ENCODE measurements around the gene TMEM150B. TPM values are rescaled to one million over a fixed set of nuclear protein-coding genes. Genes with fewer than 3 reads are reported as not detected.

The TMEM150B gene
- total and polyA plus RNA-seq, 4 donors = 0.72 to 9.6 (median 4.2) TPM

DNA sequence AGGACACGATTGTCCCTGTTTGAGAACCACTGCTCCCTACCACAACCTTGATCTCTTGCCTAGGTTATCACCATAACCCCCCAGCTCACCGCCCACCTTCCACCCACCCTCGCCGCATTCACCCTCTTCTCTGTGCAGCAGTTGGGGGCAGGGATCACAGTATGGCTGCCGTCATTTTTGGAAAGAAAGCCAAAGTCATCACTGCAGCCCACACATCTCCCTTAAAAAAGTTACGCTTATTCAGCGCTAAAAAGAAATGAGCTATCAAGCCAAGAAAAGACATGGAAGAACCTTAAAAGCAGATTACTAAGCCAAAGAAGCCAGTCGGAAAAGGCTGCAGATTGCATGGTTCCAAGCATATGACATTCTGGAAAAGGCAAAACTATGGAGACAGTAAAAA lies 55.8 kb downstream of the TMEM150B start:
- no peak for DNase-seq
- intact Hi-C loops (cut with DNase I) = no loop called here
- WGBS, 2 donors = 60 to 61% methylated on average over 8 of the region's 8 CpGs

DNA sequence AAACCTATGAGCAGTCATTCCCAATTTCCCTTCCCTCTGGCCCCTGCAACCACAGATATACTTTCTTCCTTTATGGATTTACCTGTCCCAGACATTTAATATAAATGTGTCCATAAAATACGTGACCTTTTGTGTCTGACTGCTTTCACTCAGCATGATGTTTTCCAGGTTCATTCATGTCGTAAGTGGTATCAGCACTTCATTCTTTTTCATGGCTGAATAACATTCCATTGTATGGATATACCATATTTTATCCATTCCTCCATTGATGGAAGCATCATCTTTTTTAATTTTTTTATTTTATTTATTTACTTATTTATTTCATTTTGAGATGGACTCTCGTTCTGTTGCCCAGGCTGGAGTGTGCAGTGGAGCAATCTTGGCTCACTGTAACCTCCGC lies 58.3 kb downstream of the TMEM150B start:
- no peak for ATAC-seq (ENCODE audit: low FRiP score)
- peaks cover 0 to 2% of the 10 kb centered on the region in 2 donors for H3K36me3 ChIP-seq (ENCODE audit: control insufficient read depth in 1 of 2, insufficient read depth in 2 of 2, low read length in 1 of 2)

More for the DNA sequence above, 55.8 kb downstream of the TMEM150B start:
- Histone ChIP-seq H3K27ac (ENCODE audit: low read depth in 1 of 2, low read length in 2 of 2) (no peak overlapping the region), H3K9me3 (ENCODE audit: control insufficient read depth, low read length) (no peaks in the 10 kb centered on the region), H3K27me3 (ENCODE audit: control insufficient read depth in 1 of 2, insufficient read depth in 2 of 2, low read length in 1 of 2) (no peaks in the 10 kb centered on the region), H3K36me3 (ENCODE audit: control insufficient read depth in 1 of 2, insufficient read depth in 2 of 2, low read length in 1 of 2) (peaks cover 0 to 2% of the 10 kb centered on the region in 2 donors), H3K4me1 (ENCODE audit: control insufficient read depth in 1 of 2, insufficient read depth in 2 of 2, low read length in 2 of 2) (no peaks in the 10 kb centered on the region), H3K4me3 (ENCODE audit: low read length in 2 of 2) (no peak overlapping the region)
- no peak for ATAC-seq (ENCODE audit: low FRiP score)

DNA sequence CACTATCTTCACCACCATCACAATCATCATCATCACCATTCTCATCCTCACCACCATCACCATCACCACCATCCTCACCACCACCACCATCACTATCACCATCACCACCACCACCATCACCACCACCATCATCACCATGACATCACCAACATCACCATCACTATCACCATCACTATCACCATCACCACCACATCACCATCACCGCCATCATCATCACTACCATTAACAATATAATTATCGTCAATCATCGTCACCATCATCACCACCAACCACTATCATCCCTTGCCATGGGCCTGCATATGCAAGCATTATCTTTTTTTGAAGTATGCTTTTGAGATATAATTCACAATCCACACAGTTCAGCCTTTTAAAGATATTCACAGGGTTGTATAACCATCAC lies 58.7 kb downstream of the TMEM150B start:
- Histone ChIP-seq H3K9me3 (ENCODE audit: control insufficient read depth, low read length) (no peaks in the 10 kb centered on the region), H3K27me3 (ENCODE audit: control insufficient read depth in 1 of 2, insufficient read depth in 2 of 2, low read length in 1 of 2) (no peaks in the 10 kb centered on the region), H3K27ac (ENCODE audit: low read depth in 1 of 2, low read length in 2 of 2) (no peak overlapping the region), H3K4me3 (ENCODE audit: low read length in 2 of 2) (no peak overlapping the region), H3K36me3 (ENCODE audit: control insufficient read depth in 1 of 2, insufficient read depth in 2 of 2, low read length in 1 of 2) (peaks cover 0 to 2% of the 10 kb centered on the region in 2 donors), H3K4me1 (ENCODE audit: control insufficient read depth in 1 of 2, insufficient read depth in 2 of 2, low read length in 2 of 2) (no peaks in the 10 kb centered on the region)
- ATAC-seq (ENCODE audit: low FRiP score) = no peak
- no peak for DNase-seq
- 98 to 99% methylated on average over 3 of the region's 3 CpGs for WGBS, 2 donors
- intact Hi-C loops (cut with DNase I) = no loop called here

More for the DNA sequence above, 58.3 kb downstream of the TMEM150B start:
- Histone ChIP-seq H3K4me1 (ENCODE audit: control insufficient read depth in 1 of 2, insufficient read depth in 2 of 2, low read length in 2 of 2) (no peaks in the 10 kb centered on the region), H3K27ac (ENCODE audit: low read depth in 1 of 2, low read length in 2 of 2) (no peak overlapping the region), H3K9me3 (ENCODE audit: control insufficient read depth, low read length) (no peaks in the 10 kb centered on the region), H3K27me3 (ENCODE audit: control insufficient read depth in 1 of 2, insufficient read depth in 2 of 2, low read length in 1 of 2) (no peaks in the 10 kb centered on the region), H3K4me3 (ENCODE audit: low read length in 2 of 2) (no peak overlapping the region)
- DNase-seq = no peak
- 96% methylated on average over 4 of the region's 4 CpGs for WGBS, 2 donors
- intact Hi-C loops (cut with DNase I) = no loop called here

DNA sequence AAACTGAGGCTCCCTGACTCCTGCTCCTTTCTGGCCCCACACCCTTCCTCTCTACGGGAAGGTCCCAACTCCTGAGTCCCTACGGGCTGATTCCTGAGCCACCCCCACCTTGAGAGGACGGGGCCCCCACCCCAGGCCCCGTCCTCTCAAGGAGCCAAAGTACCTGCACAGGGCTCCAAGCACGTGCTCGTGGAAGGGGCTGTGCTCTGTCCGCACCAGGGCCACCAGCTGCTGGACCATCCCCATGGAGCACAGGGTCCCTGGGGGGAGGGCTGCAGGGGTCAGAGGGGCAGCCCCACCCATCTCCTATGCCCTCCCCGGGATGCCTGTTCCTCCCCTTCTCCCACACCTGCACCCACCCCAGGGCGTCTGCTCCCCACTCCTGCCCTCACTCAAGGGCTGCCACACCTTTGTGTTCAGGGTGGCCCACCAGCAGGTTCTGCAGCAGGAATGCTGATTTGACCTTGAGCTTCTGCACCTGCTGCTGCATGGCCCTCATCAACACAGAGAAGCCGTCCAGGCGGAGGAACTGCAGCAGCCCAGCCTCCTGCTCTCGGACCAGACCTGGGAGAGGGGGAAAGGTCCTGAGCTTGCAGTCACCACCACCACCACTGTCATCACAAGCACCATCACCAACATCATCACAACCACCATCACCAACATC lies 59.3 kb downstream of the TMEM150B start:
- 92 to 94% methylated on average over 12 of the region's 12 CpGs for WGBS, 2 donors
- H3K36me3 ChIP-seq (ENCODE audit: control insufficient read depth in 1 of 2, insufficient read depth in 2 of 2, low read length in 1 of 2) = peaks cover 0 to 2% of the 10 kb centered on the region in 2 donors
- ATAC-seq (ENCODE audit: low FRiP score) (no peak), DNase-seq (no peak)
- H3K27ac ChIP-seq (ENCODE audit: low read depth in 1 of 2, low read length in 2 of 2) = no peak overlapping the region
- H3K9me3 ChIP-seq (ENCODE audit: control insufficient read depth, low read length) = no peaks in the 10 kb centered on the region
- no peaks in the 10 kb centered on the region for H3K4me1 ChIP-seq (ENCODE audit: control insufficient read depth in 1 of 2, insufficient read depth in 2 of 2, low read length in 2 of 2)
- H3K4me3 ChIP-seq (ENCODE audit: low read length in 2 of 2) = no peak overlapping the region
- H3K27me3 ChIP-seq (ENCODE audit: control insufficient read depth in 1 of 2, insufficient read depth in 2 of 2, low read length in 1 of 2) = no peaks in the 10 kb centered on the region
- intact Hi-C loops (cut with DNase I) = no loop called here

DNA sequence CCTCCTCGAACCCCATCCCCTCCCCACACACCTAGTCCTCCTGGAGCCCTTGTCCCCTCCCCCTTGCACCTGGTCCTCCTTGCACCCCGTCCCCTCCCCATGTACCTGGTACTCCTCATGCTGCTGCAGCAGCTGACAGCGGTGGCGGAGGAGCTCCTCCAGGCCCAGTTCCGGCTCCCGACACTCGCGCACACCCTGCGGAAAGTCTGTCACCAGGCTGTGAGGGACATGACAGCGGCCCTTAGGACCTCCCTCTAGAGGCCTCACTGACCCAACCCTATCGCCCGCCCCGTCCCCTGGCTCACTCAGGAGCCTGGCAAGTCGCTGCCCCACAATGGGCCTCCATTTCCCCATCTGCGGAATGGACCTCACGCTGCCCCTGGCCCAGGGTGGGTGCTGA lies 60.0 kb downstream of the TMEM150B start:
- DNase-seq (no peak), ATAC-seq (ENCODE audit: low FRiP score) (no peak)
- Histone ChIP-seq H3K9me3 (ENCODE audit: control insufficient read depth, low read length) (no peaks in the 10 kb centered on the region), H3K36me3 (ENCODE audit: control insufficient read depth in 1 of 2, insufficient read depth in 2 of 2, low read length in 1 of 2) (no peaks in the 10 kb centered on the region), H3K4me3 (ENCODE audit: low read length in 2 of 2) (no peak overlapping the region), H3K27ac (ENCODE audit: low read depth in 1 of 2, low read length in 2 of 2) (no peak overlapping the region), H3K27me3 (ENCODE audit: control insufficient read depth in 1 of 2, insufficient read depth in 2 of 2, low read length in 1 of 2) (no peaks in the 10 kb centered on the region), H3K4me1 (ENCODE audit: control insufficient read depth in 1 of 2, insufficient read depth in 2 of 2, low read length in 2 of 2) (no peaks in the 10 kb centered on the region)
- intact Hi-C loops (cut with DNase I) = no loop called here
- 90 to 96% methylated on average over 16 of the region's 16 CpGs for WGBS, 2 donors

DNA sequence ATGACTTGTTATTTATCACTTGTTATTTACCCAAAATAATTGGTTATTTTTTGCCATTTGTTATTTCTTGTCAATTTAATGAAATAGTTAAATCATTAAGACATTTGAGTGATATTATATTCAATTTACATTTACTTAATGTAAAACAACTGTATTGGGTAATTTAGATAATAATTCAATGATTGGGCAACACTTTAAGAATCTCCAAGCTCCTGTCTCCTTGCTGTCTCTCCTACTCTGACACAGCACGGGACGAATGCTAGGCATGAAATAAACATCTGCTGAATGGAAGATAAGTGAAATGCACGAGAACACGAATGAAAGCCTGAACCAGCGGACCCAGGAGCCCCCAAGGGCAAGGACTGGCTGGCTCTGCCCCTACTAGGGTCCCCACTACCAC lies 60.6 kb downstream of the TMEM150B start:
- DNase-seq (no peak), ATAC-seq (ENCODE audit: low FRiP score) (no peak)
- Histone ChIP-seq H3K36me3 (ENCODE audit: control insufficient read depth in 1 of 2, insufficient read depth in 2 of 2, low read length in 1 of 2) (no peaks in the 10 kb centered on the region), H3K27ac (ENCODE audit: low read depth in 1 of 2, low read length in 2 of 2) (no peak overlapping the region), H3K9me3 (ENCODE audit: control insufficient read depth, low read length) (no peaks in the 10 kb centered on the region), H3K4me1 (ENCODE audit: control insufficient read depth in 1 of 2, insufficient read depth in 2 of 2, low read length in 2 of 2) (no peaks in the 10 kb centered on the region), H3K4me3 (ENCODE audit: low read length in 2 of 2) (no peak overlapping the region), H3K27me3 (ENCODE audit: control insufficient read depth in 1 of 2, insufficient read depth in 2 of 2, low read length in 1 of 2) (no peaks in the 10 kb centered on the region)
- intact Hi-C loops (cut with DNase I) = no loop called here
- 79 to 90% methylated on average over 5 of the region's 5 CpGs for WGBS, 2 donors

Other genes with a start within 250 kb of the TMEM150B start
- gene EPS8L1, start 249.5 kb downstream of the TMEM150B start, total RNA-seq = 1 to 10 TPM in 1 of 2 donors, under 1 TPM in 1; 0.81 to 4.1 TPM
- 10 to 100 TPM in 1 of 2 donors, under 1 TPM in 1; 0.38 to 10.8 TPM for gene EPS8L1, start 249.5 kb downstream of the TMEM150B start, polyA plus RNA-seq
- gene PPP1R12C, start 207.7 kb downstream of the TMEM150B start, total RNA-seq = 100 to 1,000 TPM; 134 to 218 TPM
- gene PPP1R12C, start 207.7 kb downstream of the TMEM150B start, polyA plus RNA-seq = 100 to 1,000 TPM; 104 to 432 TPM
- 1 to 10 TPM in 1 of 2 donors, not detected in 1; 1.3 TPM for gene TNNT1, start 176.1 kb downstream of the TMEM150B start, total RNA-seq
- 1 to 10 TPM; 1.4 to 2.0 TPM for gene TNNT1, start 176.1 kb downstream of the TMEM150B start, polyA plus RNA-seq
- not detected for gene TNNI3, start 167.6 kb downstream of the TMEM150B start, total RNA-seq
- gene TNNI3, start 167.6 kb downstream of the TMEM150B start, polyA plus RNA-seq = 10 to 100 TPM in 1 of 2 donors, under 1 TPM in 1; 0.51 to 14.1 TPM
- not detected for gene DNAAF3, start 158.7 kb downstream of the TMEM150B start, total RNA-seq
- gene DNAAF3, start 158.7 kb downstream of the TMEM150B start, polyA plus RNA-seq = under 1 TPM; 0.38 to 0.87 TPM
- gene SYT5, start 145.1 kb downstream of the TMEM150B start, total RNA-seq = not detected
- not detected for gene SYT5, start 145.1 kb downstream of the TMEM150B start, polyA plus RNA-seq
- gene PTPRH, start 115.8 kb downstream of the TMEM150B start, total RNA-seq = 1 to 10 TPM in 1 of 2 donors, under 1 TPM in 1; 0.29 to 1.9 TPM
- gene PTPRH, start 115.8 kb downstream of the TMEM150B start, polyA plus RNA-seq = 1 to 10 TPM in 1 of 2 donors, under 1 TPM in 1; 0.03 to 7.5 TPM
- gene TMEM86B, start 96.6 kb downstream of the TMEM150B start, total RNA-seq = 1 to 10 TPM; 2.0 to 3.6 TPM
- 10 to 100 TPM in 1 of 2 donors, 1 to 10 TPM in 1; 2.9 to 10.9 TPM for gene TMEM86B, start 96.6 kb downstream of the TMEM150B start, polyA plus RNA-seq
- 10 to 100 TPM; 47.9 to 55.4 TPM for gene PPP6R1, start 66.3 kb downstream of the TMEM150B start, total RNA-seq
- 10 to 100 TPM; 15.2 to 25.3 TPM for gene PPP6R1, start 66.3 kb downstream of the TMEM150B start, polyA plus RNA-seq
- 10 to 100 TPM; 14.1 to 16.3 TPM for gene HSPBP1, start 45.2 kb downstream of the TMEM150B start, total RNA-seq
- 10 to 100 TPM; 14.7 to 25.3 TPM for gene HSPBP1, start 45.2 kb downstream of the TMEM150B start, polyA plus RNA-seq
- gene BRSK1, start 41.3 kb downstream of the TMEM150B start, total RNA-seq = 10 to 100 TPM; 14.2 to 18.5 TPM
- gene BRSK1, start 41.3 kb downstream of the TMEM150B start, polyA plus RNA-seq = 10 to 100 TPM in 1 of 2 donors, 1 to 10 TPM in 1; 4.8 to 25.1 TPM
- 10 to 100 TPM in 1 of 2 donors, 1 to 10 TPM in 1; 4.5 to 12.8 TPM for gene KMT5C, start 14.5 kb upstream of the TMEM150B start, total RNA-seq
- gene KMT5C, start 14.5 kb upstream of the TMEM150B start, polyA plus RNA-seq = 10 to 100 TPM in 1 of 2 donors, 1 to 10 TPM in 1; 3.4 to 13.2 TPM
- under 1 TPM; 0.19 to 0.99 TPM for gene COX6B2, start 29.4 kb upstream of the TMEM150B start, total RNA-seq
- not detected for gene COX6B2, start 29.4 kb upstream of the TMEM150B start, polyA plus RNA-seq
- not detected for gene GARIN5B, start 37.9 kb upstream of the TMEM150B start, total RNA-seq
- gene GARIN5B, start 37.9 kb upstream of the TMEM150B start, polyA plus RNA-seq = not detected
- under 1 TPM; 0.23 to 0.27 TPM for gene IL11, start 45.1 kb upstream of the TMEM150B start, total RNA-seq
- gene IL11, start 45.1 kb upstream of the TMEM150B start, polyA plus RNA-seq = 1 to 10 TPM in 1 of 2 donors, not detected in 1; 2.1 TPM
- gene TMEM190, start 51.5 kb upstream of the TMEM150B start, total RNA-seq = not detected
- not detected for gene TMEM190, start 51.5 kb upstream of the TMEM150B start, polyA plus RNA-seq
- 1 to 10 TPM in 1 of 2 donors, under 1 TPM in 1; 0.94 to 2.4 TPM for gene TMEM238, start 59.0 kb upstream of the TMEM150B start, total RNA-seq
- not detected for gene TMEM238, start 59.0 kb upstream of the TMEM150B start, polyA plus RNA-seq
- gene RPL28, start 60.6 kb upstream of the TMEM150B start, total RNA-seq = 1,000 to 10,000 TPM in 1 of 2 donors, 100 to 1,000 TPM in 1; 841 to 1,022 TPM
- gene RPL28, start 60.6 kb upstream of the TMEM150B start, polyA plus RNA-seq = 1,000 to 10,000 TPM; 1,298 to 1,335 TPM
- 10 to 100 TPM; 13.2 to 26.8 TPM for gene UBE2S, start 82.4 kb upstream of the TMEM150B start, total RNA-seq
- gene UBE2S, start 82.4 kb upstream of the TMEM150B start, polyA plus RNA-seq = 1 to 10 TPM; 7.0 to 8.4 TPM
- not detected for gene SHISA7, start 118.0 kb upstream of the TMEM150B start, total RNA-seq
- gene SHISA7, start 118.0 kb upstream of the TMEM150B start, polyA plus RNA-seq = under 1 TPM in 1 of 2 donors, not detected in 1; 0.05 TPM
- 10 to 100 TPM; 18.6 to 30.6 TPM for gene ISOC2, start 136.3 kb upstream of the TMEM150B start, total RNA-seq
- 10 to 100 TPM; 42.6 to 47.3 TPM for gene ISOC2, start 136.3 kb upstream of the TMEM150B start, polyA plus RNA-seq
- gene C19orf85, start 139.4 kb upstream of the TMEM150B start, total RNA-seq = not detected
- not detected for gene C19orf85, start 139.4 kb upstream of the TMEM150B start, polyA plus RNA-seq
- gene ZNF628, start 151.3 kb upstream of the TMEM150B start, total RNA-seq = 1 to 10 TPM; 6.9 to 7.0 TPM
- gene ZNF628, start 151.3 kb upstream of the TMEM150B start, polyA plus RNA-seq = 1 to 10 TPM; 1.3 to 2.0 TPM
- 10 to 100 TPM; 15.3 to 16.2 TPM for gene NAT14, start 159.8 kb upstream of the TMEM150B start, total RNA-seq
- gene NAT14, start 159.8 kb upstream of the TMEM150B start, polyA plus RNA-seq = 10 to 100 TPM in 1 of 2 donors, 1 to 10 TPM in 1; 3.1 to 19.2 TPM
- 10 to 100 TPM in 1 of 2 donors, 1 to 10 TPM in 1; 8.6 to 64.1 TPM for gene SSC5D, start 163.1 kb upstream of the TMEM150B start, total RNA-seq
- 1 to 10 TPM; 1.6 to 3.7 TPM for gene SSC5D, start 163.1 kb upstream of the TMEM150B start, polyA plus RNA-seq
- gene SBK2, start 211.8 kb upstream of the TMEM150B start, total RNA-seq = not detected
- gene SBK2, start 211.8 kb upstream of the TMEM150B start, polyA plus RNA-seq = not detected
- under 1 TPM in 1 of 2 donors, not detected in 1; 0.48 TPM for gene SBK3, start 220.2 kb upstream of the TMEM150B start, total RNA-seq
- gene SBK3, start 220.2 kb upstream of the TMEM150B start, polyA plus RNA-seq = not detected

Measured in aorta (tissue), 5 donors.